T follicular helper cell (primary cell): ENCODE results near the gene OLFML3.

ENCODE experiments used
- DNase-seq: peaks from one replicate; pipeline ENCODE4 v3.0.0-alpha.2; 2020; ENCODE audit warnings: low read depth

OLFML3 gene

DNA sequence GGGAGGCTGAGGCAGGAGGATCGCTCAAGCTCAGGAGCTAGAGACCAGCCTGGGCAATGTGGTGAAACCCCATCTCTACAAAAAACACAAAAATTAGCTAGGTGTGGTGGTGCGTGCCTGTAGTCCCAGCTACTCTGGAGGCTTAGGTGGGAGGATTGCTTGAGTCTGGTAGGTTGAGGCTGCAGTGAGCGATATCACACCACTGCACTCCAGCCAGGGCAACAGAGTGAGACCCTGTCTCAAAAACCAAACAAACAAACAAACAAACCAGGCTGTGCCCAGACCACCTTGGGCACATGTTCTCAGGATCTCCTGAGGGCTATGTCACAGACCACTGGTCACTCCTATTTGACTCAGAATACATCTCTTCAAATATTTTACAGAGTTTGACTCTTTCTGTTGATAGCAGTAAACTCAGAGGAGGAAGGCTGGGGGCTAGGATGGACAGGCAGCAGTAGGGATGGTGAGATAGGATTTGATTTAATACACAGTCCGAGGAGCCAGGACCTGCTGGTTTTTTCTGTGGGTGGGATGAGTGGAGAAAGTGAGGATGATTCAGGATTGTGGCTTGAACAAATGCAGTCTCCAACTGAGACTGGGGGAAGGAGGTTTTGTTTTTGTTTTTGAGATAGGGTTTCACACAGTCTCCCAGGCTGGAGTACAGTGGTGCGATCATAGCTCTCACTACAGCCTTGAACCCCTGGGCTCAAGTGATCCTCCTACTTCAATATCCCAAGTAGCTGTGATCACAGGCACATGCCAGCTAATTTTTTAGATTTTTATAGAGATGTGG lies 46.5 kb downstream of the OLFML3 start:
- no peak for DNase-seq

DNA sequence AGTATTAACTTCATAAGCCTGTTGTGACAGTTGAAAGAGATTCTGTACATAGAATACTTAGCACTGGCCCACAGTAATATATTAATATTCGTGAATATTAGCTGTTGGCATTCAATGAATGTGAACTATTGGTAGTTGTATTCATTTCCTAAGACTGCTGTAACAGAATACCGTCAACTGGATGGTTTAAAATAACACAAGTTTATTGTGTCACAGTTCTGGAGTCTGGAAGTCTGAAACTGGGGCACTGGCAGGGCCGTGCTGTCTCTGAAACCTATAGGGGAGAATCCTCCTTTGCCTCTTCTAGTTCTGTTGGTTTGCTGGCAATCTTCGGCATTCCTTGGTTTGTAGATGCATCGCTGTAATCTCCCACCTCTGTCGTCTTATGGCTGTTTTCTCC lies 47.5 kb downstream of the OLFML3 start:
- no peak for DNase-seq
